Duodenal mucosa (tissue), 2 donors: Measurements from ENCODE around the gene SLC2A9.
A peak's percentile ranks its signal among the peaks of the same experiment; 100 is the strongest.

Experiments
- H3K27ac ChIP-seq: one replicate; pipeline ENCODE4 v1.7.0; 2013; ENCODE audit warnings: low read depth, low read length
- H3K27me3 ChIP-seq, 2 donors: one replicate each; pipeline ENCODE4 v1.7.0; 2013; ENCODE audit warnings: low read length in 2 of 2, control low read depth in 1 of 2; ENCODE audit not compliant: insufficient read depth in 2 of 2, control insufficient read depth in 1 of 2
- H3K36me3 ChIP-seq, 2 donors: one replicate each; pipeline ENCODE4 v1.7.0; 2013; ENCODE audit warnings: low read length in 2 of 2, control low read depth in 1 of 2; ENCODE audit not compliant: insufficient read depth in 2 of 2, control insufficient read depth in 1 of 2
- H3K4me1 ChIP-seq, 2 donors: one replicate each; pipeline ENCODE4 v1.7.0; 2013; ENCODE audit warnings: low read length in 2 of 2, control low read depth in 1 of 2; ENCODE audit not compliant: insufficient read depth in 2 of 2, control insufficient read depth in 1 of 2
- H3K4me3 ChIP-seq, 2 donors: one replicate each; pipeline ENCODE4 v1.7.0; 2013; ENCODE audit warnings: low read length in 2 of 2, low read depth in 1 of 2
- H3K9ac ChIP-seq, 2 donors: one replicate each; pipeline ENCODE4 v1.7.0; 2013; ENCODE audit warnings: low read length in 2 of 2, low read depth in 1 of 2
- H3K9me3 ChIP-seq, 2 donors: one replicate each; pipeline ENCODE4 v1.7.0; 2013; ENCODE audit warnings: low read length in 2 of 2, control low read depth in 1 of 2; ENCODE audit not compliant: control insufficient read depth in 1 of 2

Gene SLC2A9

GRCh38 chr4:10020871-10021652 lies at the start of gene SLC2A9:
Gene SLC2A9 (minus strand): TSS chr4:10021497. CDS start chr4:10021429, 68 bp downstream.
- Histone ChIP-seq H3K4me1 (peaks cover 28 to 37% of the 10 kb centered on the region in 2 donors), H3K9me3 (no peaks in the 10 kb centered on the region), H3K9ac (peak within 1 kb of the TSS; percentile 69 to 75), H3K4me3 (peak within 1 kb of the TSS; percentile 73 to 77), H3K36me3 (no peaks in the 10 kb centered on the region), H3K27me3 (no peaks in the 10 kb centered on the region), H3K27ac (peak within 1 kb of the TSS; percentile 85)

GRCh38 chr4:10069075-10069642 lies 47.9 kb upstream of the SLC2A9 start:
- Histone ChIP-seq H3K27ac (no peak overlapping the region), H3K9me3 (no peaks in the 10 kb centered on the region), H3K27me3 (no peaks in the 10 kb centered on the region), H3K36me3 (peaks cover 7 to 35% of the 10 kb centered on the region in 2 donors), H3K4me1 (no peaks in the 10 kb centered on the region), H3K9ac (no peak overlapping the region), H3K4me3 (no peak overlapping the region)

GRCh38 chr4:10066670-10067651 lies 45.7 kb upstream of the SLC2A9 start:
- H3K27ac ChIP-seq: no peak overlapping the region
- H3K4me3 ChIP-seq: no peak overlapping the region
- H3K4me1 ChIP-seq: no peaks in the 10 kb centered on the region

GRCh38 chr4:10066206-10066605 lies 44.9 kb upstream of the SLC2A9 start:
- peaks cover 4 to 14% of the 10 kb centered on the region in 2 donors for H3K36me3 ChIP-seq
- H3K9me3 ChIP-seq: no peaks in the 10 kb centered on the region
- no peaks in the 10 kb centered on the region for H3K4me1 ChIP-seq
- no peaks in the 10 kb centered on the region for H3K27me3 ChIP-seq
- no peak overlapping the region for H3K27ac ChIP-seq
- no peak overlapping the region for H3K9ac ChIP-seq
- H3K4me3 ChIP-seq: no peak overlapping the region

More at GRCh38 chr4:10066670-10067651, 45.7 kb upstream of the SLC2A9 start:
- Histone ChIP-seq H3K9ac (no peak overlapping the region), H3K9me3 (no peaks in the 10 kb centered on the region), H3K36me3 (peaks cover 4 to 14% of the 10 kb centered on the region in 2 donors), H3K27me3 (no peaks in the 10 kb centered on the region)

GRCh38 chr4:10063544-10064300 lies 42.4 kb upstream of the SLC2A9 start:
- no peak overlapping the region for H3K4me3 ChIP-seq
- no peaks in the 10 kb centered on the region for H3K27me3 ChIP-seq
- no peak overlapping the region for H3K9ac ChIP-seq
- H3K9me3 ChIP-seq: no peaks in the 10 kb centered on the region
- peaks cover 0 to 7% of the 10 kb centered on the region in 2 donors for H3K36me3 ChIP-seq
- no peak overlapping the region for H3K27ac ChIP-seq
- no peaks in the 10 kb centered on the region for H3K4me1 ChIP-seq

- H3K36me3 ChIP-seq: peaks cover 0 to under 1% of the 10 kb centered on the region in 2 donors
- H3K9ac ChIP-seq: no peak overlapping the region
- no peak overlapping the region for H3K27ac ChIP-seq
- H3K4me3 ChIP-seq: no peak overlapping the region
- H3K9me3 ChIP-seq: no peaks in the 10 kb centered on the region
- no peaks in the 10 kb centered on the region for H3K4me1 ChIP-seq
- no peaks in the 10 kb centered on the region for H3K27me3 ChIP-seq
Observed at GRCh38 chr4:10061650-10062415, 40.5 kb upstream of the SLC2A9 start.

- Histone ChIP-seq H3K4me1 (no peaks in the 10 kb centered on the region), H3K9ac (no peak overlapping the region), H3K4me3 (no peak overlapping the region), H3K36me3 (no peaks in the 10 kb centered on the region), H3K27me3 (no peaks in the 10 kb centered on the region), H3K27ac (no peak overlapping the region), H3K9me3 (no peaks in the 10 kb centered on the region)
Observed at GRCh38 chr4:10058371-10058770, 37.1 kb upstream of the SLC2A9 start.

- Histone ChIP-seq H3K27me3 (no peaks in the 10 kb centered on the region), H3K36me3 (no peaks in the 10 kb centered on the region), H3K27ac (no peak overlapping the region), H3K4me3 (no peak overlapping the region), H3K9me3 (no peaks in the 10 kb centered on the region), H3K4me1 (no peaks in the 10 kb centered on the region), H3K9ac (no peak overlapping the region)
Observed at GRCh38 chr4:10057023-10057395, 35.7 kb upstream of the SLC2A9 start.

GRCh38 chr4:10056334-10057022 lies 35.2 kb upstream of the SLC2A9 start:
- no peaks in the 10 kb centered on the region for H3K36me3 ChIP-seq
- no peaks in the 10 kb centered on the region for H3K9me3 ChIP-seq
- H3K9ac ChIP-seq: no peak overlapping the region
- H3K27me3 ChIP-seq: no peaks in the 10 kb centered on the region
- no peak overlapping the region for H3K4me3 ChIP-seq
- H3K27ac ChIP-seq: no peak overlapping the region
- H3K4me1 ChIP-seq: no peaks in the 10 kb centered on the region
